Stimulated activated naive CD8-positive, alpha-beta T cell treated with anti-CD3 and anti-CD28 coated beads, Interleukin-15, Interleukin-2, amounts not matched to agents 100 U/mL and 50 U/mL, for 24 hours (primary cell): ENCODE results near the gene MAPK4.

Source experiments
- ATAC-seq: fragments of 150-1000 bp; cut with Tn5 transposase; one replicate; pipeline ENCODE4 v1.10.0; 2021
- DNase-seq: peaks from one replicate; pipeline ENCODE4 v3.0.0; 2021

Gene MAPK4

GRCh38 chr18:50653402-50654093, 93.7 kb downstream of the MAPK4 start:
- ATAC-seq (no peak), DNase-seq (no peak)

GRCh38 chr18:50654211-50654610, 94.3 kb downstream of the MAPK4 start:
- DNase-seq (no peak), ATAC-seq (no peak)

DNA sequence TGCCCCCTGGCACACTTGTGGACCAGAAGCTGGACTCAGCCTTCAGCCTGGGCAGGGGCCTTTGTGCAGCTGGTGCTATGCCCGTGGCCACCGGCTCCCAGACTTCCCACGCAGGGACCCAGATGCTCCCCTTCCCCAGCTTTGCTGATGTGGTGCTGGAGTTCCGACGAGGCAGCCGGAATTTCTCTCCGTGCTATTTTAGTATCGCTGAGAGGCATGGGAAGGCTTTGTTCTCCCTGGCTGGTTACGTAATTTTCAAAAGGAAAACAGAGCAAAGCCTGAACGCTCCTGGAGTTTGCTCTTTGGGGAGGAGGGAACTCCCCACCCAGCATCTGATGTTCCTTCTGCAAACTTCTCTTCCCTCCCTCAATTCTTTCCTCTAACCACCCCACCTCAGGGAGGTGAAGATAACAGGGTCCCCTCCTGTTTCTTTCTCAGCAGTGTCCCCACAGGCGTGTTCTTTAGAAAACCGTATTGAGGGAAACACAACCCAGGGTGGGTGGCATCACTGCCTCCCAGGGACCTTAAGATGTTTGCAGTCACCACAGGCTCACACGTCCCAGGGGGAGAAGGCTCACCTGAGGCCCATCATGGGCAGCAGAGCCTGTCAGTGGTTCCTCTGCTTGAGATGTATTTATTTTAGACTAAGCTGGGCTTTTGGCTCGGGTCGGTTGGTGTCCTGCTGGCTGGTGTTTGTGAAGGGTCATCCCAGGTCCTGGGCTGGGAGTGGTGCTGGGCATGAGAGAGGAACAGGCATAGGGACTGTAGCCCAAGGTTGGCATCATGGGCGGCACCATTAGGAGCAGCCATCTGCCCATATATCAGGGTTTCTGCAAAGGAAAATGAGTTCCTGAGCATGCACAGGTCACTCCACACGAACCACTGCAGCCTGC, 95.0 kb downstream of the MAPK4 start:
- no peak for ATAC-seq
- DNase-seq: no peak

- no peak for DNase-seq
- no peak for ATAC-seq
Observed at GRCh38 chr18:50656396-50656795, 96.5 kb downstream of the MAPK4 start.

DNA sequence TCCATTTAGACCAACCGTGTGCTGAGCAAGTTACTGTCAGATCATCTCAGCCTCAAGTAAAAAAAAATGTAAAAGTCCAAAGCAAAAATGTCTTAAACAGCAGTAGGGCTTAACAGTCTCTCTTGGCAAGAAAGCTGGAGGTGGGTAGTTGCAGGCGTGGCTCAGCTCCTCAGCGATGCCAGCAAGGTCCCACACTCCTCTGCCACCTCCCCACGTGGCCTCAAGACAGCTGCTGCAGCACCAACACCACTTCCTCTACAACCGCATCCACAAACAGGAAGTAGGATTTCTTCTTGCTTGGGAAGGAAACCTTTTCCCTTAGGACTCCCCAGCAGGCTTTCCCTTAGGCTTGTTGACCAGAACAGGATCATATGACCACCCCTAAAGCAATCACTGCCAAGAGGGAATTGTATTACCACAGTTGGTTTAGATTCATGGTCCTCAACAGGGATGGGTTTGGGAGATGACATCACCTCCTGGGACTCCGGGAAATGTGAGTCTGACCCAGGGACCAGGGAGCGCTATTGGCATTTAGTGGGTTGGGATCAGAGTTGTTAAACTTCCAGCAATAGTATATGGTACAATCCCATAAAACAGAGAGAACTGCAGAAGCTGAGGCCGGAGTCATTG, 97.1 kb downstream of the MAPK4 start:
- no peak for DNase-seq
- no peak for ATAC-seq

- no peak for ATAC-seq
- DNase-seq: no peak
Observed at GRCh38 chr18:50658601-50659000, 98.7 kb downstream of the MAPK4 start.

- ATAC-seq (no peak), DNase-seq (no peak)
Observed at GRCh38 chr18:50659091-50660003, 99.5 kb downstream of the MAPK4 start.

GRCh38 chr18:50661013-50661412, 101.1 kb downstream of the MAPK4 start:
- DNase-seq: no peak
- no peak for ATAC-seq

GRCh38 chr18:50662177-50662576, 102.3 kb downstream of the MAPK4 start:
- DNase-seq (no peak), ATAC-seq (no peak)

DNA sequence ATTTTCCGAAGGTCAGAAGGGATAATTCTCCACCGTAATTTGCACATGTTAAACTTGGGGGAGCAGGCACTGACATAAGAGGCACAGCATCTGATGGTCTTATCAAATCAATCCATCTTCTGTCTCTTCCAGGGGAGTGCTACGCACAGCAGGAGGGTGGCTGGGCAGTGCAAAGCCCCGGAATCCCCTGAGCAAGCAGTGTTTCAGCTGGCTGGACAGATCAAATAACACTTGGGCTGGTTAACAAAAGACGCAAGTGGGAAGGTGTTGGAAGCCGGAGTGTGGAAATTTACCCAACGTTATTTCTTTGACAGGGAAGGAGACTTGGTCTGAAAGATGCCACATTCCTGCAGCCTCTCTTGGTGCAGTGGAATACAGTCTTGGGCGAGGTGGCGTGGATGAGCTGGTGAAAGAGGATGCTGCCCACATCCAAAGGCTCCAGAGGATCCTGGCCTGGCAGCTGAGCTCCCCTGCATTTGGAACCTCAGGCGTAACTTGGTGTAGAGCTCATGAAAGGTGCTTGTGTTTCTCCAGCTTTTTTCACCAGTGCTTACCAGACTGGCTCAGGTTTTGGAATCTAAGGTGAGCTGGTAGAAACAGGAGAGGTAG, 103.0 kb downstream of the MAPK4 start:
- ATAC-seq (no peak), DNase-seq (no peak)

DNA sequence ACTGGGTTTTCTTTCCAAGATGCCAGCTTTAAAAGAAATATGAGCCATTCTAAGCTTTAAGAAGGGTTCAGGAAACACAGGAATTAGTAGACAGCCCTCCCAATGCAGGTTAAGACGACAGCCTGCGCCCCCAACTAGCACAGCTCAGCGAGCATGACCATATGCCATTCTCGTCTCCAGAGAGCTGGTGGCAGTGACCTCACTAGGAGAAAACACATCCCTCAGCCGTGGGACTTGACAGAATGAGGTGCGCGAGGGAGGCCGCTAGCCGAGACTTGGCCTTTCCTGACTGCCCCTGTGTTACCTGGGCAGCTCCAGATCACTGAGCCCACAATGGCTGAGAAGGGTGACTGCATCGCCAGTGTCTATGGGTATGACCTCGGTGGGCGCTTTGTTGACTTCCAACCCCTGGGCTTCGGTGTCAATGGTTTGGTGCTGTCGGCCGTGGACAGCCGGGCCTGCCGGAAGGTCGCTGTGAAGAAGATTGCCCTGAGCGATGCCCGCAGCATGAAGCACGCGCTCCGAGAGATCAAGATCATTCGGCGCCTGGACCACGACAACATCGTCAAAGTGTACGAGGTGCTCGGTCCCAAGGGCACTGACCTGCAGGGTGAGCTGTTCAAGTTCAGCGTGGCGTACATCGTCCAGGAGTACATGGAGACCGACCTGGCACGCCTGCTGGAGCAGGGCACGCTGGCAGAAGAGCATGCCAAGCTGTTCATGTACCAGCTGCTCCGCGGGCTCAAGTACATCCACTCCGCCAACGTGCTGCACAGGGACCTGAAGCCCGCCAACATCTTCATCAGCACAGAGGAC, 103.9 kb downstream of the MAPK4 start:
- DNase-seq (no peak), ATAC-seq (no peak)

- no peak for ATAC-seq
- DNase-seq: no peak
Observed at GRCh38 chr18:50665015-50665414, 105.1 kb downstream of the MAPK4 start.

DNA sequence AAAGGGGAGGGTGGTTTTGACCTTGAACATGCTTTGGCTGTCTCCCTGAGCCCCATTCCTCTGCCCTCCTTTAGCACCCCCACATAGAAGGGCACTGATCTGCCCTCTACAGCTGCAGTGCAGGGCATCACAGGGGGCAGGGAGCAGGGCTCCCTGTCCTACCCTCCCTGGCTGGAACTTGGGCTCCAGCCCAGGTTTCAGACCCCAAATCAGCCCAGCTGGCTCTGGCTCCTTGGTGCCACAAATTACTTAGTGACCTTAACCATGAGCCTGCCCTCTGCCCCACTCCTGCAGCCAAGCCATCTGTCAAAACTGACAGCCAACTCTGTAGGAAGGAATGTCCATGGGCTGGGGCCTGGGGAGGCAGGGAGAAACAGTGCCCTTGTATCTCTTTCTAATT, 105.6 kb downstream of the MAPK4 start:
- ATAC-seq (no peak), DNase-seq (no peak)

DNA sequence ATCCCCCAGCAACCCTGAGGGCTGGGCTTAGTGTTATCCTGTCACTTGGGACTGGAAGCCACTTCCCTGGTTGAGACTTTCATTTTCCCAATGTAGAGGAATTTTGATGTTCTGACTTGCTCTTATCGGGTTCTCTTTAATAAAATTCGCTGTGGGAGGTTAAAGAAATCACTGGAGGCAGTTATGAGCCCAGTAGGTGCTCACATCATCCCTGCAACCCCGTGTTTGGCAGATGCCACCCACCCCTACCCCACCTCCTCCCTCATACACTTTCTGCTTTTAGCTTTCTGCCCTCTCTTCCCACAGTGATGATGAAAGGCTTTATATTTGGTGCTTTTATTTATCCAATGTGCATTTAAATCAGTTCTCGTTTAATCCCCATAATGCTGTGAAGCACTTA, 106.6 kb downstream of the MAPK4 start:
- DNase-seq: no peak
- ATAC-seq: no peak

DNA sequence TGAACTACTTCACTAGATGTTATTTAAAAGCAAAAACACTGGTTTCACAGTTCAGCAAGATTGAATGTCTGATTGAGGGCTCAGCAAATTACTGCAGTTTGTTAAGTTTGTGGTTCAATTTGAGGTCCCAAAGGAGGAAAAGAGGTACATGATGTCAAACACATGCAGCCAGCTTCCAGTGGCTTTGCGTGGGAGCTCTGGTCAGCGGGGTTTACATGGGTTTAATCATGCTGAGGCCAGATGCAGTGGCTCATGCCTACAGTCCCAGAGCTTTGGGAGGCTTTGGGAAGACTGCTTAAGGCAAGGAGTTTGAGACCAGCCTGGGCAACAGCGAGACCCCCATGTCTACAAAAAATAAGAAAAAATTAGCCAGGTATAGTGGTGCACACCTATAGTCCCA, 111.5 kb downstream of the MAPK4 start:
- DNase-seq (no peak), ATAC-seq (no peak)

DNA sequence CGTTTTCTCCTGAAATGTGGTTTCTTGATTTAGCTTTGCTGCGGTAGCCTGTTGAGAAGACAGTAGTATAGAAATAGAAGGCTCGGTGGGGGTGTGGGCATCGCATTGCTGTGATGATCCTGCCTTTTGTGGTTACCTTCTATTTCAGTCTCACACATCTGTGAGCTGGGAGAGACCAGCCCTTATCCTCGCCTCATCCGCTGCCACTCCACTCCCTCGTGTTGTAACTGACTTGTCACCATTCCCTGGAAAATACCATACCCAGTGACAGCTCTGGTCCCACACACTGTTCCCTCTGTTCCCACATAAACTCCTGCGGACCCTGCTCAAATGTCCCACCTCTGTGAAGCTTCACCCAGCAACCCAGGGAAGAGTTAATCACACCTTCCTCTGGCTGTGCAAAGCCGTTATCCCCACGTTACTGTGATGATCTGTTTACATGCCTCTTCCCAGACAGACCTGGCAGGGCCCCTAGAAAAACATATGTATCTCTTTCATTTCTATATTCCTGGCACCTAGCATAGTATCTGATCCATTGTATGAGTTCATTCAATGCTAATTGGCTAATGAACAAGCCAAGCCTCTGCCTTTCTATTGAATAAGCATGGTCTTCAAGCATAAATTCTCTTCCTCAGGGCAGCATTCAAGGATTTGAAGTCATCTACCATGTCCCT, 114.6 kb downstream of the MAPK4 start:
- no peak for DNase-seq
- ATAC-seq: no peak

DNA sequence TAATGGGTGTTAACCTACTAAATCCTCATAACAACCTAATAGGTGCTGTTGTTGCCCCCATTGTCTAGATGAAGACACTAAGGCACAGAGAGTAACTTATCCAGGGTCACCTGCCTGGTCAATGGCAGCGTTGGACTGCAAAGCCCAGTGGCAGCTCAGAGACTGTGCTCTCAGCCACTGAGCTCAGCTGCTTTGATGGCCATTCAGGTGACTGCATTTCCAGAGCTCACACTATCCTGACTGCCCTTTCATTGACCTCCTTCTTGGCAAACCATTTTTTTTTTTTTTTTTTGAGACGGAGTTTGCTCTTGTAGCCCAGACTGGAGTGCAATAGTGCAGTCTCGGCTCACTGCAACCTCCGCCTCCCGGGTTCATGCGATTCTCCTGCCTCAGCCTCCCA, 115.2 kb downstream of the MAPK4 start:
- DNase-seq (no peak), ATAC-seq (no peak)

DNA sequence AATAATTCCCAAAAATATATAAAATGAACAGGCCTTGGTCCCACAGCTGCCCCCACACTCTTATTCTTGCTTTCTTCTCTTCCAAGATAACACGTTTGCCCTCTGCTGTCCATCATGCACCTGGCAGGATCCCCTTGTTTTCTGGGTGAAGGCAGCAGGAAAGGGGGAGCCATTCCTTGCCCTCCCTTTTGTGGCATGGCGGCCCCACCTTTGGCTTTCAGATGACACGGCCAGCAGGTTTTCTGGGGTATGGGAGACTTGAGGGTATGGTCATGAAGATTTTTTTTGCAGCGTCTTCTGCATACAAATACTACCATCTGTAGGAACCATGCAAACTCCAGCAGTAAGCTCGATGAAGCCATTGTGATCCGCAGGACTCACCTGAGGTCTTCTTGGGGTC, 118.8 kb downstream of the MAPK4 start:
- no peak for ATAC-seq

GRCh38 chr18:50679056-50679455, 119.2 kb downstream of the MAPK4 start:
- ATAC-seq: no peak
- no peak for DNase-seq

More for the DNA sequence above, 118.8 kb downstream of the MAPK4 start:
- DNase-seq: no peak

- no peak for ATAC-seq
Observed at GRCh38 chr18:50679656-50680055, 119.8 kb downstream of the MAPK4 start.

More at GRCh38 chr18:50679656-50680055, 119.8 kb downstream of the MAPK4 start:
- no peak for DNase-seq
